K562 (cell line): ENCODE results near the gene GPR4. TPM values are rescaled to one million over a fixed set of nuclear protein-coding genes. Genes with fewer than 3 reads are reported as not detected.

ENCODE experiments used
- ATF1 ChIP-seq, 2 experiments: fragments of 450-650 bp in 1 of 2; IDR thresholded peaks; 2 replicates each; pipeline ENCODE4 v1.6.1; 2016; ENCODE audit warnings: missing compliant biosample characterization in 1 of 2, missing genetic modification characterization in 1 of 2
- FOXA1 ChIP-seq: fragments of 450-650 bp; IDR thresholded peaks from 2 replicates; pipeline ENCODE4 v1.6.1; 2016; ENCODE audit warnings: mild to moderate bottlenecking, borderline replicate concordance
- GTF2B ChIP-seq: IDR thresholded peaks from 2 replicates; pipeline ENCODE4 v1.6.1; 2011; ENCODE audit not compliant: insufficient read length; ENCODE audit errors: extremely low read depth
- HNRNPUL1 ChIP-seq: fragments of 200-400 bp; formaldehyde crosslinking; IDR thresholded peaks from 2 replicates; pipeline ENCODE4 v1.6.1; 2017; ENCODE audit warnings: low read length
- L3MBTL2 ChIP-seq: fragments of 450-650 bp; IDR thresholded peaks from 2 replicates; pipeline ENCODE4 v1.6.1; 2016; ENCODE audit warnings: mild to moderate bottlenecking, moderate library complexity
- MAX ChIP-seq: sonication (generic); formaldehyde crosslinking; IDR thresholded peaks from 2 replicates; pipeline ENCODE4 v1.9.0; 2022; ENCODE audit warnings: mild to moderate bottlenecking, missing genetic modification reagents
- NFE2L1 ChIP-seq: fragments of 450-650 bp; IDR thresholded peaks from 2 replicates; pipeline ENCODE4 v1.6.1; 2016; ENCODE audit warnings: missing genetic modification characterization, low read depth, mild to moderate bottlenecking, missing compliant biosample characterization, moderate library complexity, borderline replicate concordance
- NRF1 ChIP-seq, 2 experiments: fragments of 450-650 bp; IDR thresholded peaks in 1 of 2; conservative IDR thresholded peaks in 1 of 2; 2 replicates each; pipeline ENCODE4 v1.6.1; 2014; ENCODE audit warnings: mild to moderate bottlenecking in 2 of 2
- POLR3A ChIP-seq: IDR thresholded peaks from 2 replicates; pipeline ENCODE4 v1.6.1; 2011; ENCODE audit warnings: borderline replicate concordance, mild to moderate bottlenecking, moderate library complexity; ENCODE audit not compliant: insufficient read length, insufficient read depth; ENCODE audit errors: extremely low read depth
- RNF2 ChIP-seq: sonication (generic); IDR thresholded peaks from 2 replicates; pipeline ENCODE4 v1.6.1; 2016
- SIN3A ChIP-seq, 2 experiments: fragments of 150-350 bp in 1 of 2; IDR thresholded peaks; 2 replicates each; pipeline ENCODE4 v1.6.1; 2011 to 2016; ENCODE audit warnings: borderline replicate concordance in 2 of 2, low read depth in 2 of 2, low read length in 2 of 2, mild to moderate bottlenecking in 2 of 2, moderate library complexity in 2 of 2; ENCODE audit not compliant: control insufficient read depth in 1 of 2
- SRSF9 ChIP-seq: fragments of 200-400 bp; formaldehyde crosslinking; IDR thresholded peaks from 2 replicates; pipeline ENCODE4 v1.6.1; 2017; ENCODE audit warnings: low read depth, low read length, borderline replicate concordance
- TCF7 ChIP-seq: sonication (generic); IDR thresholded peaks from 2 replicates; pipeline ENCODE4 v1.6.1; 2016; ENCODE audit warnings: antibody characterized with exemption, borderline replicate concordance
- ZNF165 ChIP-seq: fragments of 250-450 bp; sonication (Bioruptor Pico); IDR thresholded peaks from 2 replicates; pipeline ENCODE4 v1.4.0; 2020; ENCODE audit warnings: borderline replicate concordance
- ZNF253 ChIP-seq: fragments of 250-450 bp; sonication (Bioruptor Pico); conservative IDR thresholded peaks from 2 replicates; pipeline ENCODE4 v1.6.1; 2021; ENCODE audit warnings: mild to moderate bottlenecking
- ZNF407 ChIP-seq: fragments of 450-650 bp; IDR thresholded peaks from 2 replicates; pipeline ENCODE4 v1.6.1; 2016; ENCODE audit warnings: low read depth
- ZNF589 ChIP-seq: fragments of 200-800 bp; sonication (Bioruptor generic); IDR thresholded peaks from 2 replicates; pipeline ENCODE4 v1.6.1; 2016; ENCODE audit warnings: low read depth, missing genetic modification characterization, missing compliant biosample characterization
- ZNF79 ChIP-seq: fragments of 250-450 bp; sonication (Bioruptor Pico); IDR thresholded peaks from 2 replicates; pipeline ENCODE4 v1.4.0; 2020; ENCODE audit warnings: low read depth, mild to moderate bottlenecking, moderate library complexity
- polyA plus RNA-seq, 8 experiments: library from polyadenylated mRNA; depleted of rRNA in 4 of 8; stranded (reverse) in 5 of 8; unstranded in 3 of 8; fragments of >200 nt; fragmentation: Nextera tagmentation in 2 of 8; fragmentation: Illumina TruSeq in 1 of 8; extraction: Ambion mirVana in 2 of 8; extraction: Trizol in 1 of 8; gene quantifications; 2 replicates each; pipeline versions ENCODE4 v1.2.1 to v1.2.3, GENCODE V29; 2011 to 2014; ENCODE audit warnings: inconsistent platforms in 1 of 8, missing spikeins in 1 of 8
- total RNA-seq, 7 experiments: library from RNA; depleted of rRNA in 6 of 7; stranded (reverse); fragments of >200 nt in 6 of 7; fragmentation: Illumina TruSeq in 2 of 7; extraction: Trizol in 2 of 7; gene quantifications; 2 replicates each; pipeline versions ENCODE4 v1.2.1 to v1.2.3, GENCODE V29; 2011 to 2021; ENCODE audit warnings: low replicate concordance in 1 of 7

The GPR4 gene
- total and polyA plus RNA-seq, 9 of the 15 experiments (the other 6 are each of a cell fraction or from before 2014, with no cell fraction given) = 0.03 to 0.09 (median 0.04) TPM; not detected in 5

GRCh38 chr19:45615795-45616703 lies 14.0 kb upstream of the GPR4 start (continued):
- TF ChIP-seq ZNF589 (CRISPR knock-in tag) (no peak), L3MBTL2 (peak; percentile 70), SRSF9 (no peak), ZNF79 (CRISPR knock-in tag) (no peak), NFE2L1 (tag) (no peak), NRF1 (conservative IDR thresholded peaks at IDR 0.05 in 1 of 2, IDR thresholded peaks at IDR 0.05 in 1 of 2) (peak; percentile 60 to 73), TCF7 (no peak), SIN3A (IDR thresholded peaks at IDR 0.05; ENCODE audit: borderline replicate concordance in 2 of 2, control insufficient read depth in 1 of 2, low read depth in 2 of 2, low read length in 2 of 2) (no peak; a peak in 1 of 4 replicates), MAX (CRISPR knock-in tag) (peak; percentile 84), HNRNPUL1 (no peak), GTF2B (no peak), ATF1 (CRISPR knock-in tag; IDR thresholded peaks at IDR 0.05) (no peak), ATF1 (tag; IDR thresholded peaks at IDR 0.05) (no peak), FOXA1 (no peak), ZNF165 (CRISPR knock-in tag) (no peak), ZNF407 (no peak), RNF2 (no peak), POLR3A (no peak), ZNF253 (CRISPR knock-in tag) (no peak)
